ENCODE results near the gene SLC35F6.

Gene SLC35F6, protein sequence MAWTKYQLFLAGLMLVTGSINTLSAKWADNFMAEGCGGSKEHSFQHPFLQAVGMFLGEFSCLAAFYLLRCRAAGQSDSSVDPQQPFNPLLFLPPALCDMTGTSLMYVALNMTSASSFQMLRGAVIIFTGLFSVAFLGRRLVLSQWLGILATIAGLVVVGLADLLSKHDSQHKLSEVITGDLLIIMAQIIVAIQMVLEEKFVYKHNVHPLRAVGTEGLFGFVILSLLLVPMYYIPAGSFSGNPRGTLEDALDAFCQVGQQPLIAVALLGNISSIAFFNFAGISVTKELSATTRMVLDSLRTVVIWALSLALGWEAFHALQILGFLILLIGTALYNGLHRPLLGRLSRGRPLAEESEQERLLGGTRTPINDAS

GRCh38 chr2:26764078-26764887 is at the start of gene SLC35F6:
Gene SLC35F6, plus strand, starts transcription at chr2:26764284. Its CDS starts 66 bp downstream, at chr2:26764350.
- peak; percentile 89 for DNase-seq (ENCODE audit: low spot score)

DNA sequence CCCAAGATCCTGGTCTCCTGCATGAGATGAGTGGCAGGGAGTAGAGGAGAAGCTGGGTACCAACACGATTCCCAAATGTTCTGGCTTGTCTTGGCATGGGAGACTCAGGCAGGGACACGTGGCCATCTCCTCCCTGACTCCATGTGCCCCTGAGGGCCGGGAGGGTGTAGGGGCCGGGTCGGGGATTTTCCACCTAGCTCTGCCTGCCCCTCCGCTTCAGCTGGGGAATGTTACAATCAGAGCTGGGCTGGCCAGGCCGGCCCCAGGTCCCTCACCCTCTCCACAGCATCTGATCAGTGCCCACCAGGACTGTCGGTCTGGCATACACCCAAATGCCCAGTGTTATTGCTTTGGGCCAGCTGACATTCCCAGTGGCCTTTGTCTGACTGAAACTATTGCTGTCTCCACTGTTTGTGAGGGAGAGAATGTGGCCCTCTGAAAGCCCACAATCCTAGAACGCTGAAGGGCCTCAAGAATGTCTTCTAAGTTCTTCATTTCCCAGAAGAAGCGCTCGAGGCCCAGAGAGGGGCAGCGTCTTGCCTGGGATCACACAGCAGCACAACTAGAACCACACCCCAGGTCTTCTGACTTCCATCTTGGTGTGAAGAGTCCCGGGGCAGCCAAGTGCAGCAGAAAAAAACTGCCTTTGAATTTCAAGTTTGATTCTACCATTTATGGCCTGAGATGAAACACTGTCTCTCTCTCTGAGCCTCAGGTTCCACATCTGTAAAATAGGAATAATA is 48.4 kb upstream of the SLC35F6 start:
- no peak for DNase-seq (ENCODE audit: low spot score)

DNA sequence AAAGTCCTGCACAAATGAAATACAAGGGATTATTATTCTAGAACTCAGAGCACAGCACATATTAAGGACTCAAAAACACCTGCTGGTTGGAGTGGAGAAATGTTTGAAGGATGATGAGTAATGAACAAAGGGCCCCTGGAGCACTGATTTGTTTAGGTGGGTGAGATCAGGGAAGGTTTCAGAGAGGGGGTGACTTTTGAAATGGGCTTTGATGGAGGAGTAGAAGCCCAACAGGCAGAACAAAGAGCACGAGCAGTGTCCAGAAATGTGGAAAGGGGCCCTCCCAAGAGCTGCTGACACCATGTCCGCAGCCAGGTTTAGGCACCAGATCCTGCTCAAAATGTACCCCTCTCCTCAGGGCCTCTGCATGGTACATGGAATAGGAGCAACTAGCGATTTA is 47.7 kb upstream of the SLC35F6 start:
- no peak for DNase-seq (ENCODE audit: low spot score)

DNA sequence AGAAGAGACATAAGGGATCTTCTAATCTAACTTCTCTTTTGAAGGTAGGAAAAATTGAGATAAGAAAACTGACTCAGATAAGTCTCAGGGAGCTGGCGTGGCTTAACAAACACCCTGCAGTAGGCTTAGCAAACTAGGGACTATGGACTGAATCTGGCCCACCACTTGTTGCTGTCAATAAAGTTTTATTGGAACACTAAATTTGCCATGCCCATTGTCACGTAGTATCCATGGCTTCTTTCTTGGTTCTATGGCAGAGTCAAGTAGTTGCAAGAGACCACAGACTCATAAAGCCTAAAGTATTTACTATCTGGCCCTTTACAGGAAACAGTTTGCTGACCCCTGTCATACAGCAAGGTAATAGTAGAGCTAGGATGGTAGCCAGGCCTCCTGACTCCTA is 47.3 kb upstream of the SLC35F6 start:
- DNase-seq (ENCODE audit: low spot score), result no peak

- no peak for DNase-seq (ENCODE audit: low spot score)
Measured at GRCh38 chr2:26717362-26717761, 46.7 kb upstream of the SLC35F6 start.

GRCh38 chr2:26718949-26719686 is 45.0 kb upstream of the SLC35F6 start:
- DNase-seq (ENCODE audit: low spot score), result no peak

DNA sequence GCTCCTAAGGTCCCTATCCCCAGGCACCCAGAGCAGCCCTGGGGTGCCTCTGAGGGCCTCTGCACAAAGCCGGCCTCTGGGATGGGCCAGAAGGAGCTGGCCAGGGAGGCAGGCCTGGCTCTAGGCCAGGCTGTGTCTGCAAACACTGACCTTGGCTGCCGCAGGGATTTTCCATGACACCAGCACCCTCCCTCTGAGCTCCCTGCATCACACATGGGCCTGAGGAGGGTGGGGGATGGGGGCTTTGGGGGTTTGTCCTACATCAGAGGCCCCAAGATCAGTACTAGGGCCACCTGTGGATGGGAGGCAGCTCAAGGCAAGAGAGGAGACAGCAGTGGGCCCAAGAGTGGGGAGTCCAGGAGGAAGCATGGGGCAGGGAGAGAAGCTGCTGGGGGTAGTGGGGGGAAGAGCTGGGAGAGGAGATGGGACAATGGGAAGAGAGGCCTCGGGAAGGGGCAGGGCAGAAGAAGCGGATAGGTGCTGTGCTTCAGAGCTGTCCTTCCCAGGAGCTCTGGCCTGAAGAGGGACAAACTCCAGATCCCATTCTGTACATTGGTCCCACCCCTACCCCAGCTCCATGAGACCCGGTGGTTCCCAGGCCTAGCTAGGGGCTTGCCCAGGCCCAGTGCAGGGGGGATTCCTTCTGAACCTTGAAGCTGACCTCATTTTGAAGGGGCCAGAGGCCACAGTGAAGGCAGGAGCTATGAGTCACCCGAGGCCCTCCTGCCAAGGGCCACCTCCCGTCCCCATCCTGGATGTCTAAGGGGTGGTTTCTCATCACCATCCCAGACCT is 43.6 kb upstream of the SLC35F6 start:
- peak; percentile 19 for DNase-seq (ENCODE audit: low spot score)

- no peak for DNase-seq (ENCODE audit: low spot score)
Measured at GRCh38 chr2:26721115-26722032, 42.7 kb upstream of the SLC35F6 start.

DNA sequence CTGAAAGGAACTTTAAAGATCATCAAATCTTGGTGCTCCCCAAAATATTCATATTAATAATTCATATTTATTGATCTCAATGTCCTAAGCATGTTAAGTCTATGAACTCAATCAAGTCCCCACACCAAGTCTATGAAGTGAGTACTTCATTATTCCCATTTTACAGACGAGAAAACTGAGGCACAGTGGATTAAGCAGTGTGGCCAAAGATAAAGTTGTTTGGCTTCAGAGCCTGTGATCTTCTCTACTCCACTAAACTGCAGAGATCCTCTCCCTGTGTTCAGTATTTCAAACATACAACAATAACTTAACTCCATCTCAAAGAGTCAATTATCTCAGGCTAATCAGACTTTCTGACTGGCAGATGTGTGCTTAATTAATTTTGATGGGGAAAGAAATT is 41.8 kb upstream of the SLC35F6 start:
- DNase-seq (ENCODE audit: low spot score), result no peak

DNA sequence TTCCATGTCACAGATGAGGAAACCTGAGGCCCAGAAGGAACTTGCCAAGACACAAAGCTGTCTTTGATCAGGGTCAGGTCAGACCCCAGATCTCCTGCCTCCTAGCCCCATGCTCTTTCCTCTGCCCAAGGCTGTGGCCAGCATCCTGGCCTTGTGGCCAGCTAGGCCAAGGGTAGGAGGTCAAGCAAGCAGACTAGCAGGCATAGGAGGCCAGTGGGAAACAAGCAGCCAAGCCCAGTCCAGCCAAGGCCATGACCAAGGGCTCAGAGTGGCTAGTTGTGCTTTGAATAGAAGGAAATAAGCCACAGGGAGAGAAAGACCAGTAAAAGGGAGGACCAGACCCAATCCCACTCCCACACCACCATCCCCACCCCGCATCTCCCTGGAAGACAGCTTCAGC is 41.2 kb upstream of the SLC35F6 start:
- DNase-seq (ENCODE audit: low spot score), result no peak

DNA sequence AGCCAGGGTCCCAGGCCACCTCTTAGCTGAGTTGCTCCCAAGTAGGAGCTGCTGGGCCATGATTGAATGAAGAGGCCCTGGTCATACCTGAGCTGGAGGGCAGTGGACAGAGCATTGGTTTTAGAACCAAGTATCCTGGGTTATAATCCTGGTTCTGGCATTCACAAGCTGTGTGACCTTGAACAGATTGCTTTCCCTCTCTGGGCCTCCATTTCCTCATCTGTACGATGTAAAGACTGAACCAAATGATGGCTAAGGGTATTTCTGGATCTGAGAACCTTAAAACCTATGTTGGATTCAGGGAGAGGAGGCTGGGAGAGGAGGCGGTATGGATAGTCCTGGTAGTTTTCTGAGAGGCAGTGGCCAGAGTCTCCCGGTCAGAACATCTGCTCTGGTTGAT is 40.6 kb upstream of the SLC35F6 start:
- no peak for DNase-seq (ENCODE audit: low spot score)

DNA sequence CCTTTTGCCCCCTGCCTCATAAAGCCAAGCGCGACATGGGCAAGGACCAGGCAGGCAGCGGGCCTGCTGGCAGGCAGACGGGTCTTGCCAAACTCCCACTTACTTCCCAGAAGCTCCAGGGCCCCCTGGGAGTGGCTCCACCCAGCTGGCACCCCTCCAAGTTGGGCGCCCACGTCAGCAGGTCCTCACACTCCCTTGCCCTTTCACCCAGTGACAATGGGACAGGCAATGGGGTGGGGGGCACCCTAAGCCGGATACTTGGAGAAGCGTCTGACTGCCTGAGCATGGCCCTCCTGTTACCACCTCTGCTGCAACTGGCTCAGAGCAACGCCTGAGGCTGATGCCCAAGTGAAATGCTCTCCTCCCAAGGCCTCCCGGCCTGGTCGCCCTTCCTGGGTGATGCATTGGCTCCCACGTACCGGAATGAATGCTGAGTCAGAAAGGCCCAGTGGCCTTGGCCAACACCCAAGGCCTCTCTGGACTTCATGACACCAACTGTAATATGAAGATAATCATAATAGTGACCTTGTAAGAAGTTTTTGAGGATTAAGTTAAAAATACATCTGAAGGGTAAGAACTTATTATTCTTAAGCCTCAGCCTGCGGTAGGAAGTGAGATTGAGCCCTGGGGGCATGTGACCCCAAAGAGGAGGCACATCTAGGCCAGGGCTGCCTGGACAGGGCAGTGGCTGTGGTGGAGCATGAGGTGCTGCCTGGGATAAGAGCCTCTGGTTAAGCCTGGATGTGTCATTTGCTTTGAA is 39.9 kb upstream of the SLC35F6 start:
- DNase-seq (ENCODE audit: low spot score), result no peak

GRCh38 chr2:26724784-26725520 is 39.1 kb upstream of the SLC35F6 start:
- no peak for DNase-seq (ENCODE audit: low spot score)

- DNase-seq (ENCODE audit: low spot score), result no peak
Measured at GRCh38 chr2:26725521-26725820, 38.6 kb upstream of the SLC35F6 start.

GRCh38 chr2:26726228-26726627 is 37.9 kb upstream of the SLC35F6 start:
- DNase-seq (ENCODE audit: low spot score), result no peak

DNA sequence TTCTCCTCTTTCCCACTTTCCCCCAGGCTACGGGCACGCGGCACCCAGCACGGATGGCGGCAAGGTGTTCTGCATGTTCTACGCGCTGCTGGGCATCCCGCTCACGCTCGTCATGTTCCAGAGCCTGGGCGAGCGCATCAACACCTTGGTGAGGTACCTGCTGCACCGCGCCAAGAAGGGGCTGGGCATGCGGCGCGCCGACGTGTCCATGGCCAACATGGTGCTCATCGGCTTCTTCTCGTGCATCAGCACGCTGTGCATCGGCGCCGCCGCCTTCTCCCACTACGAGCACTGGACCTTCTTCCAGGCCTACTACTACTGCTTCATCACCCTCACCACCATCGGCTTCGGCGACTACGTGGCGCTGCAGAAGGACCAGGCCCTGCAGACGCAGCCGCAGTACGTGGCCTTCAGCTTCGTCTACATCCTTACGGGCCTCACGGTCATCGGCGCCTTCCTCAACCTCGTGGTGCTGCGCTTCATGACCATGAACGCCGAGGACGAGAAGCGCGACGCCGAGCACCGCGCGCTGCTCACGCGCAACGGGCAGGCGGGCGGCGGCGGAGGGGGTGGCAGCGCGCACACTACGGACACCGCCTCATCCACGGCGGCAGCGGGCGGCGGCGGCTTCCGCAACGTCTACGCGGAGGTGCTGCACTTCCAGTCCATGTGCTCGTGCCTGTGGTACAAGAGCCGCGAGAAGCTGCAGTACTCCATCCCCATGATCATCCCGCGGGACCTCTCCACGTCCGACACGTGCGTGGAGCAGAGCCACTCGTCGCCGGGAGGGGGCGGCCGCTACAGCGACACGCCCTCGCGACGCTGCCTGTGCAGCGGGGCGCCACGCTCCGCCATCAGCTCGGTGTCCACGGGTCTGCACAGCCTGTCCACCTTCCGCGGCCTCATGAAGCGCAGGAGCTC is 36.2 kb upstream of the SLC35F6 start:
- DNase-seq (ENCODE audit: low spot score), result no peak

- no peak for DNase-seq (ENCODE audit: low spot score)
Measured at GRCh38 chr2:26729311-26729710, 34.8 kb upstream of the SLC35F6 start.
